ENCODE data around the gene DCLRE1B. TPM values are rescaled to one million over a fixed set of nuclear protein-coding genes. Genes with fewer than 3 reads are reported as not detected.

The DCLRE1B gene
- total RNA-seq, 3 donors from 2014 or later, result 4.2 to 6.0 (median 5.2) TPM

- intact Hi-C loops (cut with DNase I, micrococcal nuclease), result no loop called here
- Histone ChIP-seq H3K9me3 (no peaks in the 10 kb centered on the region), H3K4me3 (no peak overlapping the region), H3K4me1 (ENCODE audit: low read depth) (peaks cover 8% of the 10 kb centered on the region), H3K36me3 (ENCODE audit: low read depth) (no peaks in the 10 kb centered on the region)
- ATAC-seq (peak; percentile 43), DNase-seq (no peak)
- TF ChIP-seq, protein P1, sequence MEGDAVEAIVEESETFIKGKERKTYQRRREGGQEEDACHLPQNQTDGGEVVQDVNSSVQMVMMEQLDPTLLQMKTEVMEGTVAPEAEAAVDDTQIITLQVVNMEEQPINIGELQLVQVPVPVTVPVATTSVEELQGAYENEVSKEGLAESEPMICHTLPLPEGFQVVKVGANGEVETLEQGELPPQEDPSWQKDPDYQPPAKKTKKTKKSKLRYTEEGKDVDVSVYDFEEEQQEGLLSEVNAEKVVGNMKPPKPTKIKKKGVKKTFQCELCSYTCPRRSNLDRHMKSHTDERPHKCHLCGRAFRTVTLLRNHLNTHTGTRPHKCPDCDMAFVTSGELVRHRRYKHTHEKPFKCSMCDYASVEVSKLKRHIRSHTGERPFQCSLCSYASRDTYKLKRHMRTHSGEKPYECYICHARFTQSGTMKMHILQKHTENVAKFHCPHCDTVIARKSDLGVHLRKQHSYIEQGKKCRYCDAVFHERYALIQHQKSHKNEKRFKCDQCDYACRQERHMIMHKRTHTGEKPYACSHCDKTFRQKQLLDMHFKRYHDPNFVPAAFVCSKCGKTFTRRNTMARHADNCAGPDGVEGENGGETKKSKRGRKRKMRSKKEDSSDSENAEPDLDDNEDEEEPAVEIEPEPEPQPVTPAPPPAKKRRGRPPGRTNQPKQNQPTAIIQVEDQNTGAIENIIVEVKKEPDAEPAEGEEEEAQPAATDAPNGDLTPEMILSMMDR (IDR thresholded peaks at IDR 0.05), result no peak
These were observed 35.5 kb downstream of the DCLRE1B start for GRCh38 chr1:113940365-113941244.

DNA sequence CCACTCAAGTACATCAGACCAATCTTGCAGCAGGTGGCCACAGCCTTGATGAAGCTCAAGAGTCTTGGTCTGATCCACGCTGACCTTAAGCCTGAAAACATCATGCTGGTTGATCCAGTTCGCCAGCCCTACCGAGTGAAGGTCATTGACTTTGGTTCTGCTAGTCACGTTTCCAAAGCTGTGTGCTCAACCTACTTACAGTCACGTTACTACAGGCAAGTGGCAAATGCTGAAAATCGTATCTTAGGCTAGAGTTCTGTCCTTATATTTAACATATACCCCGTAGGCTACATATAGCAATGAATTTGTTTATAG lies 36.1 kb downstream of the DCLRE1B start:
- Histone ChIP-seq H3K4me1 (ENCODE audit: low read depth) (peaks cover 13% of the 10 kb centered on the region), H3K4me3 (no peak overlapping the region), H3K36me3 (ENCODE audit: low read depth) (no peaks in the 10 kb centered on the region), H3K9me3 (no peaks in the 10 kb centered on the region)
- no peak for ATAC-seq
- DNase-seq, result no peak
- intact Hi-C loops (cut with DNase I, micrococcal nuclease), result no loop called here
- TF ChIP-seq, protein P1 (IDR thresholded peaks at IDR 0.05), result no peak

DNA sequence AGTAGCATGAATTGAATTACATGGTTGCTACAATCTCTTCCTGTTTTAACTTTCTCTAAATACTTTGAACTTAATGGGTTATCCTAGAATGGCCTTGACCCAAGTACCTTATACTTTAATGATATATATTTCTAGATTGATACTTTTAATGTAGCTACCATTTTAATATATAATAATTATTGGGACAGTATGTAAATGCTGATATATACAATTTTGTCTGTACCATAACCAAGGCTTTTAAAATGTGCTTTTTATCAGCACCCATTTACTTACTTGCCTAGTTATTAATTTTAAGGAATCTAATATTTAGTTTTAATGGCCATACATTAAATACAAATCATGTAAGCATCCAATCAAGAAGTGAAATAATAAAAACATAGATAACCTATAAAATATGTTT lies 37.4 kb downstream of the DCLRE1B start:
- no peak overlapping the region for H3K4me3 ChIP-seq
- intact Hi-C loops (cut with DNase I, micrococcal nuclease), result no loop called here
- ATAC-seq, result no peak
- TF ChIP-seq, protein P1 (IDR thresholded peaks at IDR 0.05), result no peak
- no peaks in the 10 kb centered on the region for H3K9me3 ChIP-seq
- DNase-seq, result no peak
- no peaks in the 10 kb centered on the region for H3K36me3 ChIP-seq (ENCODE audit: low read depth)
- H3K4me1 ChIP-seq (ENCODE audit: low read depth), result peaks cover 23% of the 10 kb centered on the region

- no peak for ATAC-seq
- TF ChIP-seq, protein P1 (IDR thresholded peaks at IDR 0.05), result no peak
- intact Hi-C loops (cut with DNase I, micrococcal nuclease), result no loop called here
These were observed 38.1 kb downstream of the DCLRE1B start for GRCh38 chr1:113943028-113943811.

GRCh38 chr1:113945329-113945728 lies 40.2 kb downstream of the DCLRE1B start:
- Histone ChIP-seq H3K36me3 (ENCODE audit: low read depth) (no peaks in the 10 kb centered on the region), H3K4me3 (no peak overlapping the region), H3K9me3 (no peaks in the 10 kb centered on the region), H3K4me1 (ENCODE audit: low read depth) (peaks cover 29% of the 10 kb centered on the region)
- DNase-seq (no peak), ATAC-seq (no peak)
- intact Hi-C loops (cut with DNase I, micrococcal nuclease), result no loop called here
- TF ChIP-seq, protein P1 (IDR thresholded peaks at IDR 0.05), result no peak

More at GRCh38 chr1:113943028-113943811, 38.1 kb downstream of the DCLRE1B start:
- Histone ChIP-seq H3K4me3 (no peak overlapping the region), H3K9me3 (no peaks in the 10 kb centered on the region), H3K36me3 (ENCODE audit: low read depth) (no peaks in the 10 kb centered on the region), H3K4me1 (ENCODE audit: low read depth) (peaks cover 27% of the 10 kb centered on the region)
- DNase-seq, result no peak

All from mucosa of descending colon (tissue), 3 donors.